Kidney epithelial cell (primary cell): Measurements from ENCODE around the gene PHETA1. TPM values are rescaled to one million over a fixed set of nuclear protein-coding genes. Genes with fewer than 3 reads are reported as not detected.

Source experiments
- DNase-seq: peaks from one replicate; pipeline ENCODE4 v3.0.0-alpha.2; 2010; ENCODE audit warnings: low read depth
- H3K27me3 ChIP-seq: 2 replicates; pipeline ENCODE4 v1.6.0; 2011; ENCODE audit warnings: low read length; ENCODE audit not compliant: control insufficient read depth, insufficient read depth
- H3K36me3 ChIP-seq: 2 replicates; pipeline ENCODE4 v1.5.1; 2011; ENCODE audit warnings: low read length; ENCODE audit not compliant: control insufficient read depth, insufficient read depth
- H3K4me3 ChIP-seq: 2 replicates; pipeline ENCODE4 v1.5.1; 2011; ENCODE audit warnings: low read depth, mild to moderate bottlenecking, control low read depth, low read length
- total RNA-seq: library from RNA; depleted of rRNA; stranded (reverse); fragments of >200 nt; gene quantifications from 2 replicates; pipeline ENCODE4 v1.2.3, GENCODE V29; 2015
- TF ChIP-seq, protein P1 (sequence below): IDR thresholded peaks from 2 replicates; pipeline ENCODE4 v1.5.1; 2011; ENCODE audit warnings: mild to moderate bottlenecking, moderate library complexity, low read length, control low read depth, inconsistent platforms; ENCODE audit not compliant: insufficient read depth, poor library complexity, severe bottlenecking

PHETA1 gene
- total RNA-seq, 1 donor from 2014 or later = 16.0 TPM

DNA sequence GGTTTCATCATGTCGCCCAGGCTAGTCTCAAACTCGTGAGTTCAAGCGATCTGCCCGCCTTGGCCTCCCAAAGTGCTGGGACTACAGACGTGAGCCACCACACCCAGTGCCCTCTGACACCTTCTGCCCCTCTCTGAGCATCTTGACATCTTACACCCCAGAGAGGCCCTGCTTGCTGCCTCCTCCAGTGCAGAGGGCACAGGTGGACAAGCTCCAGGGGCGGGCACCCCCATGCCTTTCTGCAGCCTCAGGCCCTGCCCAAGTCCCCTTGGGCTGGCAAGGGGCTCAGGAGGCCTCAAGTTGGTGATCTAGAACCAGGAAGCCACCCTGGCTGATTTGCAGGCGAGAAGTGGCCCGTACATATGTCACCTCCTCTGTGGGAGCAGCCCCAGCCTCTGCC is 25.6 kb upstream of the PHETA1 start:
- no peak for DNase-seq
- H3K27me3 ChIP-seq = no peaks in the 10 kb centered on the region
- H3K36me3 ChIP-seq = no peaks in the 10 kb centered on the region
- TF ChIP-seq, protein P1, sequence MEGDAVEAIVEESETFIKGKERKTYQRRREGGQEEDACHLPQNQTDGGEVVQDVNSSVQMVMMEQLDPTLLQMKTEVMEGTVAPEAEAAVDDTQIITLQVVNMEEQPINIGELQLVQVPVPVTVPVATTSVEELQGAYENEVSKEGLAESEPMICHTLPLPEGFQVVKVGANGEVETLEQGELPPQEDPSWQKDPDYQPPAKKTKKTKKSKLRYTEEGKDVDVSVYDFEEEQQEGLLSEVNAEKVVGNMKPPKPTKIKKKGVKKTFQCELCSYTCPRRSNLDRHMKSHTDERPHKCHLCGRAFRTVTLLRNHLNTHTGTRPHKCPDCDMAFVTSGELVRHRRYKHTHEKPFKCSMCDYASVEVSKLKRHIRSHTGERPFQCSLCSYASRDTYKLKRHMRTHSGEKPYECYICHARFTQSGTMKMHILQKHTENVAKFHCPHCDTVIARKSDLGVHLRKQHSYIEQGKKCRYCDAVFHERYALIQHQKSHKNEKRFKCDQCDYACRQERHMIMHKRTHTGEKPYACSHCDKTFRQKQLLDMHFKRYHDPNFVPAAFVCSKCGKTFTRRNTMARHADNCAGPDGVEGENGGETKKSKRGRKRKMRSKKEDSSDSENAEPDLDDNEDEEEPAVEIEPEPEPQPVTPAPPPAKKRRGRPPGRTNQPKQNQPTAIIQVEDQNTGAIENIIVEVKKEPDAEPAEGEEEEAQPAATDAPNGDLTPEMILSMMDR = no peak
- H3K4me3 ChIP-seq = no peak overlapping the region

DNA sequence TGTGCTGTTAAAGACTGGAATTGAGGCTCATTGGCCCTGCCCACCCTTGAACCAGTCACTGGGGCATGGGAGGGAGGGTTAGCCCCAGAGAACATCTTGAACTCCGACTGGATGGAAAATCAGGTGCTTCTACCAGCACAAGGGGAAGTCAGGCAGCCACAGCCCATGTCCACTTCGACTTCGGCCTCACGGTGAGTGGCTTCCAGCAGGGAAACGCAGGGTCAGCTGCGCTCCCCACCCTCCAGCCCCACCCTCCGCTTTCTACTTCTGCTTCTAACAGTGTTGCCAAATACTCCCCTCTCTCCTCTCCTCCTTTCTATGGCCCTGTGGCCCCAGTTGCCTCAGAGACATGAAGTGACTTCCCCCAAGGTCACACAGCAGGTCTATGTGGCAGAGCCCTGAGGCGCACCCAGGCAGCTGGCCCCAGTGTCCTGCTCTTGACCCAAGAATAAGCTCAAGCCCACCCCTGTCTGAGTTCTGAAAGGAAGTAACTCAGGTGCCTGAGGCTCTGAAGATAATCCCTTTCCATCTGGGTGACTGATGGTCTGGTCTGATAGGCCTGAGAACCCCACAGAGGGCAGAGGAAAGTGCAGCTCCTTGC is 24.9 kb upstream of the PHETA1 start:
- H3K4me3 ChIP-seq = no peak overlapping the region
- H3K27me3 ChIP-seq = no peaks in the 10 kb centered on the region
- H3K36me3 ChIP-seq = no peaks in the 10 kb centered on the region
- TF ChIP-seq, protein P1 = no peak
- no peak for DNase-seq

DNA sequence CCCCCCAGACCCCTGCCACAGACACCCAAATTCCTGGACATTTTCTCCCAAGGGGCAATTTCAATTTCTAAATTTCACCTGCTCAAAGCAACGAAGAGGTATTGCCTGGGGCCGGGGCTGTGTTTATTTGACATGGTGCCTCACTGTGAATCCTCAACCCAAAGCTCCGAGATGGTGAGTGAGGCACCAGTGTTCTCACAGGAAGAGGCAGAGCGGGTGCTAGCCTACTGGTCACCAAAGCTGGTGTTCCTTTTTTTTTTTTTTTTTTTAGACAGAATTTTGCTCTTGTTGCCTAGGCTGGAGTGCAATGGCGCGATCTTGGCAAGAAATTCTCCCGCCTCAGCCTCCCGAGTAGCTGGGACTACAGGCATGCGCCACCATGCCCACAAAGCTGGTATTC is 22.0 kb upstream of the PHETA1 start:
- H3K36me3 ChIP-seq = no peaks in the 10 kb centered on the region

DNA sequence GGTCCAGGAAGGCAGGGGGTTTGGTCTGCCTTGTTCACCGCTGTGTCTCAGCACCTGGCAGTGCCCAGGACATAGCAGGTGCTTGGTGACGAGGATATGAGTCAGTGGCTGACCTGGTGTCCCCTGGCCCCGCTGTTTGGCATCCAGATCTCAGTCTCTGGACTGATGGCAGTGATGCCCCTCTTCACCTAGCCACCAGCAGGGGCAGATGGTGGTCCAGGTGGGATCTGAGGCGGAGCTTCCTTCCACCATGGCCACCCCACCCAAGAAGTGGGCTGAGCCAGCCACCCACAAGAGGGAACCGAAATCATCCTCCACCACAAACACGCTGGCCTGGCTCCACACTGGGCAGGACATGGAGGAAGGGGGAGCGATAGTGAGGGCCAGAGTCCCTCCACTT is 20.7 kb upstream of the PHETA1 start:
- no peak for DNase-seq
- H3K4me3 ChIP-seq = no peak overlapping the region
- no peaks in the 10 kb centered on the region for H3K36me3 ChIP-seq
- TF ChIP-seq, protein P1 = no peak
- no peaks in the 10 kb centered on the region for H3K27me3 ChIP-seq

More for the DNA sequence above, 22.0 kb upstream of the PHETA1 start:
- no peak for DNase-seq
- TF ChIP-seq, protein P1 = no peak
- Histone ChIP-seq H3K4me3 (no peak overlapping the region), H3K27me3 (no peaks in the 10 kb centered on the region)

DNA sequence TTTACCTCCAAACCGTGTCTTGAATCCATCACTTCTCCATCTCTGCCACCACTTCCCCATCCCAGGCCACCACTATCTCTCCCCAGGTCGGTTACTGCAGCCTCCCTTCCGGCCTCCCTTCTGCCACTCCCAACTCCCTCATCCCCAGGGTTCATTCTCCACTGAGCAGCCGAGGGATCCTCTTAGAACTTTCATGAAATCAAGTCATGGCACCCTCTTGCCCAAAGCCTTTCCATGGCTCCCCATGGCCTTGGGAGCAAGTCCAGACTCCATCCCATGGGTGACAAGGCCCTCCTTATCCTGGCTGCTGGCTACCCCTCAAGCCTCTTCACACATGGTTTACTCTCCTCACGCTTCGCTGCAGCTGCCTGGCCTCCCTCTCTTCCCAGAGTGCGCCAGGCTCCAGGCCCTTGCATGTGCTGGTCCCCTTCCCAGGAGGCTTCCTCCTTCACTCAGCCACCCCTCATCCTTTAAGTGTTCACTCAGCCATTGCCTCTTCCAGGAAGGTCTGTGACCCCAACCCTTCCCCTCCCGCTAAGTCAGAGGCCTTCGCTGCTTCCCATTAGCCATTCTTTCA is 18.9 kb upstream of the PHETA1 start:
- DNase-seq = no peak
- TF ChIP-seq, protein P1 = no peak
- Histone ChIP-seq H3K4me3 (no peak overlapping the region), H3K36me3 (no peaks in the 10 kb centered on the region), H3K27me3 (no peaks in the 10 kb centered on the region)

DNA sequence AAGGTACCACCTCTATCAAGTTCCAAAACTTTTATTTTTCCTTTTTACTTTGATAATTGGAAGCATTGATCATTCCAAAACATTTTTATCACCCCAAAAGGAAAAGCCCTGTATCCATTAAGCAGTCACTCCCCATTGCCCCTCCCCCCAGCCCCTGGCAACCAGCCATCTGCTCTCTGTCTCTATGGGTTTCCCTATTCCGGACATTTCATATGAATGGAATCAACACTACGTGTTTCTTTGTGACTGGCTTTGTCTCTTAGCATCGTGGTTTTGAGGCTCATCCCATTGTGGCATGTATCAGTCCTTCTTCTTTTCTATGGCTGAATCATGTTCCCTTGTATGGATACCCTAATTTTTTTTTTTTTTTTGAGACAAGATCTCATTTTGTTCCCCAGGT is 18.0 kb upstream of the PHETA1 start:
- DNase-seq = no peak
- Histone ChIP-seq H3K36me3 (no peaks in the 10 kb centered on the region), H3K4me3 (no peak overlapping the region), H3K27me3 (no peaks in the 10 kb centered on the region)
- TF ChIP-seq, protein P1 = no peak
